HepG2 (cell line): Measurements from ENCODE around the gene NEMP2. TPM values are rescaled to one million over a fixed set of nuclear protein-coding genes. Genes with fewer than 3 reads are reported as not detected.

Experiments used
- ARHGAP35 ChIP-seq: sonication (generic); formaldehyde crosslinking; IDR thresholded peaks from 2 replicates; pipeline ENCODE4 v1.9.0; 2022; ENCODE audit warnings: mild to moderate bottlenecking, inconsistent platforms, moderate library complexity, missing genetic modification reagents, borderline replicate concordance
- DBP ChIP-seq: sonication (generic); formaldehyde crosslinking; IDR thresholded peaks from 2 replicates; pipeline ENCODE4 v1.4.0; 2020; ENCODE audit warnings: missing genetic modification reagents; ENCODE audit errors: not compliant biosample characterization
- EEA1 ChIP-seq: sonication (generic); formaldehyde crosslinking; IDR thresholded peaks from 2 replicates; pipeline ENCODE4 v1.5.1; 2020; ENCODE audit warnings: mild to moderate bottlenecking, missing genetic modification reagents, borderline replicate concordance
- GATA4 ChIP-seq: sonication (generic); IDR thresholded peaks from 2 replicates; pipeline ENCODE4 v1.6.1; 2016; ENCODE audit warnings: antibody characterized with exemption, low read depth, borderline replicate concordance
- MTA1 ChIP-seq: sonication (generic); formaldehyde crosslinking; IDR thresholded peaks from 2 replicates; pipeline ENCODE4 v1.4.0; 2020; ENCODE audit warnings: missing genetic modification reagents, mild to moderate bottlenecking, borderline replicate concordance
- NFATC3 ChIP-seq: sonication (generic); formaldehyde crosslinking; IDR thresholded peaks from 2 replicates; pipeline ENCODE4 v1.5.1; 2020; ENCODE audit warnings: mild to moderate bottlenecking, missing genetic modification reagents
- REXO4 ChIP-seq: sonication (generic); formaldehyde crosslinking; IDR thresholded peaks from 2 replicates; pipeline ENCODE4 v1.8.0; 2022; ENCODE audit warnings: missing genetic modification reagents, mild to moderate bottlenecking, borderline replicate concordance
- SKI ChIP-seq: fragments of 450-650 bp; IDR thresholded peaks from one replicate; pipeline ENCODE4 v1.6.1; 2018; ENCODE audit warnings: mild to moderate bottlenecking; ENCODE audit not compliant: partially characterized antibody
- SKIL ChIP-seq: sonication (generic); formaldehyde crosslinking; IDR thresholded peaks from 2 replicates; pipeline ENCODE4 v1.8.0; 2022; ENCODE audit warnings: missing genetic modification reagents, mild to moderate bottlenecking, moderate library complexity, borderline replicate concordance
- ZBTB21 ChIP-seq: sonication (generic); formaldehyde crosslinking; IDR thresholded peaks from 2 replicates; pipeline ENCODE4 v1.4.0; 2020; ENCODE audit warnings: missing genetic modification reagents
- ZFP36 ChIP-seq: fragments of 150-350 bp; IDR thresholded peaks from 2 replicates; pipeline ENCODE4 v1.6.1; 2018; ENCODE audit warnings: borderline replicate concordance, low read length, low read depth; ENCODE audit not compliant: partially characterized antibody
- ZKSCAN8 ChIP-seq: IDR thresholded peaks from 2 replicates; pipeline ENCODE4 v1.6.1; 2016; ENCODE audit warnings: borderline replicate concordance, missing genetic modification reagents, missing compliant biosample characterization
- ZNF263 ChIP-seq: sonication (generic); formaldehyde crosslinking; IDR thresholded peaks from 2 replicates; pipeline ENCODE4 v1.4.0; 2020; ENCODE audit warnings: missing genetic modification reagents
- ZNF547 ChIP-seq: sonication (generic); formaldehyde crosslinking; IDR thresholded peaks from 2 replicates; pipeline ENCODE4 v1.5.1; 2020; ENCODE audit warnings: mild to moderate bottlenecking, missing genetic modification reagents
- ZNF563 ChIP-seq: sonication (generic); formaldehyde crosslinking; IDR thresholded peaks from 2 replicates; pipeline ENCODE4 v1.8.0; 2022; ENCODE audit warnings: mild to moderate bottlenecking, moderate library complexity, missing genetic modification reagents
- polyA plus RNA-seq, 8 experiments: library from polyadenylated mRNA; depleted of rRNA in 3 of 8; stranded (reverse) in 7 of 8; unstranded in 1 of 8; fragments of >200 nt; fragmentation: Illumina TruSeq in 4 of 8; extraction: Trizol in 4 of 8; gene quantifications; 2 replicates each; pipeline versions ENCODE4 v1.2.1 to v1.2.3, GENCODE V29; 2011 to 2016; ENCODE audit warnings: low read depth in 4 of 8, missing spikeins in 1 of 8, mixed read lengths in 1 of 8; ENCODE audit not compliant: insufficient read depth in 1 of 8
- total RNA-seq, 5 experiments: library from RNA; depleted of rRNA; stranded (reverse); fragments of >200 nt; fragmentation: Illumina TruSeq; extraction: Trizol; gene quantifications; 2 replicates each; pipeline ENCODE4 v1.2.3, GENCODE V29; 2016; ENCODE audit warnings: low read depth in 1 of 5
- TF ChIP-seq, protein P1 (sequence below): sonication (generic); formaldehyde crosslinking; IDR thresholded peaks from 2 replicates; pipeline ENCODE4 v1.4.0; 2020; ENCODE audit warnings: missing genetic modification reagents
- TF ChIP-seq, protein P2 (sequence below): sonication (generic); formaldehyde crosslinking; IDR thresholded peaks from 2 replicates; pipeline ENCODE4 v1.5.1; 2020; ENCODE audit warnings: mild to moderate bottlenecking, missing genetic modification reagents, moderate library complexity

NEMP2 gene
- total and polyA plus RNA-seq, 2 of the 13 experiments (the other 11 are each of a cell fraction or from before 2014, with no cell fraction given), result 2.4 to 9.8 TPM

- no peak for TF ChIP-seq DBP (CRISPR knock-in tag)
- no peak; the same call in 1 of the 2 replicates for TF ChIP-seq ZBTB21 (CRISPR knock-in tag)
- TF ChIP-seq NFATC3 (CRISPR knock-in tag), result peak; percentile 79; the same call in 1 of the 2 replicates
- TF ChIP-seq EEA1 (CRISPR knock-in tag), result peak; percentile 92; the same call in 1 of the 2 replicates
- TF ChIP-seq, protein P1, sequence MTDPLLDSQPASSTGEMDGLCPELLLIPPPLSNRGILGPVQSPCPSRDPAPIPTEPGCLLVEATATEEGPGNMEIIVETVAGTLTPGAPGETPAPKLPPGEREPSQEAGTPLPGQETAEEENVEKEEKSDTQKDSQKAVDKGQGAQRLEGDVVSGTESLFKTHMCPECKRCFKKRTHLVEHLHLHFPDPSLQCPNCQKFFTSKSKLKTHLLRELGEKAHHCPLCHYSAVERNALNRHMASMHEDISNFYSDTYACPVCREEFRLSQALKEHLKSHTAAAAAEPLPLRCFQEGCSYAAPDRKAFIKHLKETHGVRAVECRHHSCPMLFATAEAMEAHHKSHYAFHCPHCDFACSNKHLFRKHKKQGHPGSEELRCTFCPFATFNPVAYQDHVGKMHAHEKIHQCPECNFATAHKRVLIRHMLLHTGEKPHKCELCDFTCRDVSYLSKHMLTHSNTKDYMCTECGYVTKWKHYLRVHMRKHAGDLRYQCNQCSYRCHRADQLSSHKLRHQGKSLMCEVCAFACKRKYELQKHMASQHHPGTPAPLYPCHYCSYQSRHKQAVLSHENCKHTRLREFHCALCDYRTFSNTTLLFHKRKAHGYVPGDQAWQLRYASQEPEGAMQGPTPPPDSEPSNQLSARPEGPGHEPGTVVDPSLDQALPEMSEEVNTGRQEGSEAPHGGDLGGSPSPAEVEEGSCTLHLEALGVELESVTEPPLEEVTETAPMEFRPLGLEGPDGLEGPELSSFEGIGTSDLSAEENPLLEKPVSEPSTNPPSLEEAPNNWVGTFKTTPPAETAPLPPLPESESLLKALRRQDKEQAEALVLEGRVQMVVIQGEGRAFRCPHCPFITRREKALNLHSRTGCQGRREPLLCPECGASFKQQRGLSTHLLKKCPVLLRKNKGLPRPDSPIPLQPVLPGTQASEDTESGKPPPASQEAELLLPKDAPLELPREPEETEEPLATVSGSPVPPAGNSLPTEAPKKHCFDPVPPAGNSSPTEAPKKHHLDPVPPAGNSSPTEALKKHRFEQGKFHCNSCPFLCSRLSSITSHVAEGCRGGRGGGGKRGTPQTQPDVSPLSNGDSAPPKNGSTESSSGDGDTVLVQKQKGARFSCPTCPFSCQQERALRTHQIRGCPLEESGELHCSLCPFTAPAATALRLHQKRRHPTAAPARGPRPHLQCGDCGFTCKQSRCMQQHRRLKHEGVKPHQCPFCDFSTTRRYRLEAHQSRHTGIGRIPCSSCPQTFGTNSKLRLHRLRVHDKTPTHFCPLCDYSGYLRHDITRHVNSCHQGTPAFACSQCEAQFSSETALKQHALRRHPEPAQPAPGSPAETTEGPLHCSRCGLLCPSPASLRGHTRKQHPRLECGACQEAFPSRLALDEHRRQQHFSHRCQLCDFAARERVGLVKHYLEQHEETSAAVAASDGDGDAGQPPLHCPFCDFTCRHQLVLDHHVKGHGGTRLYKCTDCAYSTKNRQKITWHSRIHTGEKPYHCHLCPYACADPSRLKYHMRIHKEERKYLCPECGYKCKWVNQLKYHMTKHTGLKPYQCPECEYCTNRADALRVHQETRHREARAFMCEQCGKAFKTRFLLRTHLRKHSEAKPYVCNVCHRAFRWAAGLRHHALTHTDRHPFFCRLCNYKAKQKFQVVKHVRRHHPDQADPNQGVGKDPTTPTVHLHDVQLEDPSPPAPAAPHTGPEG (CRISPR knock-in tag), result peak; percentile 96
- TF ChIP-seq ZNF263, result peak; percentile 17; the same call in 1 of the 2 replicates
- TF ChIP-seq ZNF547 (CRISPR knock-in tag), result peak; percentile 100
- peak; percentile 71 for TF ChIP-seq GATA4
- TF ChIP-seq MTA1 (CRISPR knock-in tag), result peak; percentile 95; the same call in 1 of the 2 replicates
- no peak for TF ChIP-seq ZFP36
- TF ChIP-seq, protein P2, sequence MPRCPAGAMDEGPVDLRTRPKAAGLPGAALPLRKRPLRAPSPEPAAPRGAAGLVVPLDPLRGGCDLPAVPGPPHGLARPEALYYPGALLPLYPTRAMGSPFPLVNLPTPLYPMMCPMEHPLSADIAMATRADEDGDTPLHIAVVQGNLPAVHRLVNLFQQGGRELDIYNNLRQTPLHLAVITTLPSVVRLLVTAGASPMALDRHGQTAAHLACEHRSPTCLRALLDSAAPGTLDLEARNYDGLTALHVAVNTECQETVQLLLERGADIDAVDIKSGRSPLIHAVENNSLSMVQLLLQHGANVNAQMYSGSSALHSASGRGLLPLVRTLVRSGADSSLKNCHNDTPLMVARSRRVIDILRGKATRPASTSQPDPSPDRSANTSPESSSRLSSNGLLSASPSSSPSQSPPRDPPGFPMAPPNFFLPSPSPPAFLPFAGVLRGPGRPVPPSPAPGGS (CRISPR knock-in tag), result peak; percentile 99
- TF ChIP-seq ZKSCAN8 (CRISPR knock-in tag), result peak; percentile 45; the same call in 1 of the 2 replicates
- TF ChIP-seq REXO4, result peak; percentile 68; the same call in 1 of the 2 replicates
- peak; percentile 99 for TF ChIP-seq ZNF563 (CRISPR knock-in tag)
- TF ChIP-seq SKI, result peak; percentile 61
- TF ChIP-seq SKIL (CRISPR knock-in tag), result peak; percentile 75; the same call in 1 of the 2 replicates
- TF ChIP-seq ARHGAP35 (CRISPR knock-in tag), result peak; percentile 97; the same call in 1 of the 2 replicates
These were observed at the start of gene NEMP2 (continued) for GRCh38 chr2:190534310-190535120.
